ENCODE results near the gene TUBB2B. TPM values are rescaled to one million over a fixed set of nuclear protein-coding genes. Genes with fewer than 3 reads are reported as not detected.
"Not testable (repeated sequence)": the region's sequence is repeated elsewhere in the genome, so short reads cannot be mapped to it uniquely, and the experiment has no call there.

TUBB2B gene
- polyA plus RNA-seq, 1 donor = 60.2 TPM

- DNase-seq (ENCODE audit: low read depth) = no peak
Observed at GRCh38 chr6:3210024-3210610, 17.3 kb downstream of the TUBB2B start.

- no peak for DNase-seq (ENCODE audit: low read depth)
Observed at GRCh38 chr6:3209114-3210023, 18.1 kb downstream of the TUBB2B start.

- no peak for DNase-seq (ENCODE audit: low read depth)
Observed at GRCh38 chr6:3208775-3209113, 18.7 kb downstream of the TUBB2B start.

GRCh38 chr6:3208098-3208774, 19.2 kb downstream of the TUBB2B start:
- no peak for DNase-seq (ENCODE audit: low read depth)

GRCh38 chr6:3206339-3207015, 21.0 kb downstream of the TUBB2B start:
- no peak for DNase-seq (ENCODE audit: low read depth)

- DNase-seq (ENCODE audit: low read depth) = no peak
Observed at GRCh38 chr6:3205913-3206312, 21.5 kb downstream of the TUBB2B start.

- no peak for DNase-seq (ENCODE audit: low read depth)
Observed at GRCh38 chr6:3204921-3205320, 22.5 kb downstream of the TUBB2B start.

GRCh38 chr6:3202999-3203696, 24.3 kb downstream of the TUBB2B start:
- no peak for DNase-seq (ENCODE audit: low read depth)

GRCh38 chr6:3201388-3201787, 26.1 kb downstream of the TUBB2B start:
- DNase-seq (ENCODE audit: low read depth) = no peak

GRCh38 chr6:3200682-3201081, 26.8 kb downstream of the TUBB2B start:
- DNase-seq (ENCODE audit: low read depth) = no peak

GRCh38 chr6:3199382-3199781, 28.1 kb downstream of the TUBB2B start:
- no peak for DNase-seq (ENCODE audit: low read depth)

GRCh38 chr6:3197734-3198133, 29.7 kb downstream of the TUBB2B start:
- not testable (repeated sequence) for DNase-seq (ENCODE audit: low read depth)

- no peak for DNase-seq (ENCODE audit: low read depth)
Observed at GRCh38 chr6:3196770-3197169, 30.7 kb downstream of the TUBB2B start.

- no peak for DNase-seq (ENCODE audit: low read depth)
Observed at GRCh38 chr6:3195695-3196497, 31.6 kb downstream of the TUBB2B start.

GRCh38 chr6:3195420-3195694, 32.1 kb downstream of the TUBB2B start:
- DNase-seq (ENCODE audit: low read depth) = no peak

- DNase-seq (ENCODE audit: low read depth) = peak; percentile 41
Observed at GRCh38 chr6:3194535-3195419, 32.7 kb downstream of the TUBB2B start.

- DNase-seq (ENCODE audit: low read depth) = no peak
Observed at GRCh38 chr6:3193102-3193849, 34.2 kb downstream of the TUBB2B start.

- no peak for DNase-seq (ENCODE audit: low read depth)
Observed at GRCh38 chr6:3190779-3191178, 36.7 kb downstream of the TUBB2B start.

GRCh38 chr6:3190056-3190455, 37.4 kb downstream of the TUBB2B start:
- DNase-seq (ENCODE audit: low read depth) = no peak
